ENCODE results near the gene ONECUT2.
"Not testable (repeated sequence)": the region's sequence is repeated elsewhere in the genome, so short reads cannot be mapped to it uniquely, and the experiment has no call there.

The ONECUT2 gene

GRCh38 chr18:57434536-57435494, at the start of gene ONECUT2:
TSS of gene ONECUT2 (plus strand) at chr18:57435374. CDS start at chr18:57435717, 343 bp downstream.
- H3K27ac Mint-ChIP-seq, result no peak within 1 kb of the TSS

DNA sequence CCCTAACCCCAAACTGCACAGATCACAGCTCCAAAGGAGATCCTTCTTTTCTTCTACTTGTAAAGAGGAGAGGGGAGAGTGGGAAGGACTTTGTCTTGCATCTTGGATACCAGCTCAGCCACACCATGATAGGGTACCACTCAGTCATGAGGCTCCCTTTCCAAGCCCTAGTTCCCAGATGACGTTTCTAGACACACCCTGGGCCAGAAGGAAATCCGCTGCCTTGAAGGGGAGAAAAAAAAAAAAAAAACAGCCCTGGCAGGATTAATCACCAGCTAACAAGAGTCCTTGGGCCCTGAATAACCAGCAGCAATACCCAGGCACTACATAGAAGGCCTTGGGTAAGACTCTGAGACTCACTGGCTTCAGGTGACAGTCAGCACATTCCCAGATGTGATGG, 45.9 kb upstream of the ONECUT2 start:
- Mint-ChIP-seq H3K27me3 (peaks cover 7% of the 10 kb centered on the region), H3K27ac (no peak overlapping the region), H3K36me3 (no peaks in the 10 kb centered on the region), H3K4me1 (no peaks in the 10 kb centered on the region), H3K9me3 (peaks cover 11% of the 10 kb centered on the region), H3K4me3 (no peak overlapping the region)

More at GRCh38 chr18:57434536-57435494, at the start of gene ONECUT2:
- Mint-ChIP-seq H3K4me3 (peak within 1 kb of the TSS; percentile 64), H3K36me3 (peaks cover 5% of the 10 kb centered on the region), H3K9me3 (peaks cover 8% of the 10 kb centered on the region), H3K27me3 (peaks cover 69% of the 10 kb centered on the region), H3K4me1 (peaks cover 47% of the 10 kb centered on the region)

DNA sequence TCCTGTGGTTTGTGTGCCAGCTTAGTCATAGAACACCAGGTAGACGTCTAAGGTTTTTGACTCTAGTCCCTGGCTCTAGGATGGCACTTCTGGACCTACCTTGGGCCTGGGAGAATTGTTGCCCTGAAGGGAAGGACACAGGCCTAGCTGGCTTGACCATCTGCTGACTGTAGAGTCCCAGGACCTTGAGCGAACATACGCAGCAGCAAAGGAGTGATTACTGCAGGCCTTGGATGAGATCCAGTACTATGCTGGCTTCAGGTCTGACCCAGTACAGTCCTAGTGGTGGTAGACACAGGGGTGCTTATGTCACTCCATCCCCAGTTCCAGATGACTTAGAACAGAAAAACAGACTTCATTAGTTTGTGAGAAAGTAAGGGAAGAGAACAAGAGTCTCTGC, 45.1 kb upstream of the ONECUT2 start:
- Mint-ChIP-seq H3K27ac (no peak overlapping the region), H3K27me3 (peaks cover 7% of the 10 kb centered on the region), H3K4me3 (no peak overlapping the region), H3K36me3 (no peaks in the 10 kb centered on the region), H3K4me1 (no peaks in the 10 kb centered on the region), H3K9me3 (peaks cover 11% of the 10 kb centered on the region)

GRCh38 chr18:57394749-57395148, 40.4 kb upstream of the ONECUT2 start:
- H3K27ac Mint-ChIP-seq, H3K4me1 Mint-ChIP-seq, H3K4me3 Mint-ChIP-seq, H3K27me3 Mint-ChIP-seq, H3K36me3 Mint-ChIP-seq: not testable (repeated sequence)
- peaks cover 19% of the 10 kb centered on the region for H3K9me3 Mint-ChIP-seq

DNA sequence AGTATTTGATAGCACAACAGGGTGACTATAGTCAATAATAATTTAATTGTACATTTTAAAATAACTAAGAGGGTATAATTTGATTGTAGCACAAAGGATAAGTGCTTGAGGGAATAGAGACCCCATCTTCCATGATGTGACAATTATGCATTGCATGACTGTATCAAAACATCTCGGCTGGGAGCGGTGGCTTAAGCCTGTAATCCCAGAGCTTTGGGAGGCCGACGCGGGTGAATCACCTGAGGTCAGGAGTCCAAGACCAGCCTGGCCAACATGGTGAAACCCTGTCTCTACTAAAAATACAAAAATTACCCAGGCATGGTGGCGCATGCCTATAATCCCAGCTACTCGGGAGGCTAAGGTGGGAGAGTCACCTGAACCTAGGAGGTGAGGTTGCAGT, 38.3 kb upstream of the ONECUT2 start:
- peaks cover 13% of the 10 kb centered on the region for H3K9me3 Mint-ChIP-seq
- H3K4me1 Mint-ChIP-seq, H3K36me3 Mint-ChIP-seq, H3K4me3 Mint-ChIP-seq, H3K27ac Mint-ChIP-seq, H3K27me3 Mint-ChIP-seq: not testable (repeated sequence)

DNA sequence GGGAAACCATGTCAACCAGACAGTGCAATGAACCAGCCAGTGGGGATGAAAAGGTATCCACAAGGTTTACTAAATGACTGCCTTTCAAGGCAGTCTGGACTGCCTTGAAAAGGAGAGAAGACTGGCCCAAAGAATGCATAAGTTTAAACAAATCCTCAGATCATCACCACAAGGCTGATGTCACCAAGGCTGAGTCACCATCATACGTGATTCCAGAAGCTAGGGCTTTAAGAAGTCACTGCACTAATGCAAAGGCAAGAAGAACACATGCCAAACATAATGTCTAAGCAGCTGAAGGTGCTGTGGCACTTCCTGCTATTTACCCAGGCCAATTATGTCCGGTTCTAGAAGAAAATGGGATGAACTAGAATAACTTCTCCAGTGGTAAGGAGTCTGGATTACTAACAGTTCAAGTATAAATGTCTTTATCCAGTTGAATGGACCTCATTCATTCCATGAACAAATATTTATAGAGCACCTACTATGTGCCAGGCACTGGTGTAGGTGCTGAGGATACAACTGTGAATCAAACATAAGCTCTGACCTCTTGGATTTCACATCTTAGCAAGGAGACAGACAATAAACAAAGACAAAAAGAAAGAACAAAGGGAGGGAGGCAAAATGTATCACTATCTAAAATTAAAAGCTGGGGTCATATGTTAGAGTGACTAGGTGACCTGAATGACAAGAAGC, 37.6 kb upstream of the ONECUT2 start:
- H3K36me3 Mint-ChIP-seq, result no peaks in the 10 kb centered on the region
- no peak overlapping the region for H3K27ac Mint-ChIP-seq
- no peaks in the 10 kb centered on the region for H3K4me1 Mint-ChIP-seq
- peaks cover 13% of the 10 kb centered on the region for H3K9me3 Mint-ChIP-seq
- H3K4me3 Mint-ChIP-seq, result no peak overlapping the region
- H3K27me3 Mint-ChIP-seq, result peaks cover 8% of the 10 kb centered on the region

DNA sequence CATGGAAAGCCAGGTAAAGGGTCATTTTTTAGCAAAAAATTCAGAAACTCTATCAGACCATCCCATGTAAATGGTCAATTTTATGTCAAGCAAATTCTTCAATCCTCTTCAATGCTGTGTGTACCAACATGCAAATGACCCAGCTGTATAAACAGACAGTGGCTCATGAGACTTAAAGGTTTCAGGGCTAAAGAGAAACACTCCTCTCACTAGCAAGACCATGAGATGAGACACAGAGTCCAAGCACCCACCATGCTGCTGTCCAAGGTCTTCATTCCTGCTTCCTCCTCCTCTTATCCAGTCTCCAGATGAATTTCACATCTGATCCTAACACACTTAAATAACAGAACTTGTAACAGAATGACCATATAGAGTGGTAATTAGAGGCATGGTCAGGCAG, 30.8 kb upstream of the ONECUT2 start:
- no peak overlapping the region for H3K4me3 Mint-ChIP-seq
- peaks cover 23% of the 10 kb centered on the region for H3K27me3 Mint-ChIP-seq
- peaks cover 8% of the 10 kb centered on the region for H3K9me3 Mint-ChIP-seq
- no peak overlapping the region for H3K27ac Mint-ChIP-seq
- H3K36me3 Mint-ChIP-seq, result no peaks in the 10 kb centered on the region
- H3K4me1 Mint-ChIP-seq, result no peaks in the 10 kb centered on the region

DNA sequence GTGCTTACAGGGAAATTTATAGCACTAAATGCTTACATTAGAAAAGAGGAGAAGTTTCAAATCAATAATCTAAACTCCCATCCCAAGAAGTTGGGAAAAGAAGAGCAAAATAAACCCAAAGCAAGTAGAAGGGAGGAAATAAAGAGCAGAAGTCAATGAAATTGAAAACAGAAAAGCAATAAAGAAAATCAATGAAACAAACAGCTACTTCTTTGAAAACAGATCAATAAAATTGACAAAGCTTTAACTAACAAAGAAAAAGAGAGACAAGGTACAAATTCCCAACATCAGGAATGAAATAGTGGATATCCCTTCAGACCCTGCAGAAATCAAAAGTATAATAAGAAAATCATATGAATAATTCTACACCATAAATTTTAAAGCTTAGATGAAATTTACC, 25.5 kb upstream of the ONECUT2 start:
- Mint-ChIP-seq H3K27me3 (peaks cover 23% of the 10 kb centered on the region), H3K9me3 (peaks cover 11% of the 10 kb centered on the region), H3K4me1 (no peaks in the 10 kb centered on the region), H3K27ac (no peak overlapping the region), H3K4me3 (no peak overlapping the region), H3K36me3 (peaks cover 2% of the 10 kb centered on the region)

- Mint-ChIP-seq H3K9me3 (peaks cover 16% of the 10 kb centered on the region), H3K27me3 (peaks cover 23% of the 10 kb centered on the region), H3K27ac (no peak overlapping the region), H3K36me3 (peaks cover 2% of the 10 kb centered on the region), H3K4me3 (no peak overlapping the region), H3K4me1 (no peaks in the 10 kb centered on the region)
These were observed 24.4 kb upstream of the ONECUT2 start for GRCh38 chr18:57410749-57411148.

- H3K4me1 Mint-ChIP-seq, result no peaks in the 10 kb centered on the region
- no peak overlapping the region for H3K27ac Mint-ChIP-seq
- H3K27me3 Mint-ChIP-seq, result peaks cover 25% of the 10 kb centered on the region
- no peak overlapping the region for H3K4me3 Mint-ChIP-seq
- peaks cover 11% of the 10 kb centered on the region for H3K9me3 Mint-ChIP-seq
- H3K36me3 Mint-ChIP-seq, result no peaks in the 10 kb centered on the region
These were observed 18.6 kb upstream of the ONECUT2 start for GRCh38 chr18:57416542-57416941.

DNA sequence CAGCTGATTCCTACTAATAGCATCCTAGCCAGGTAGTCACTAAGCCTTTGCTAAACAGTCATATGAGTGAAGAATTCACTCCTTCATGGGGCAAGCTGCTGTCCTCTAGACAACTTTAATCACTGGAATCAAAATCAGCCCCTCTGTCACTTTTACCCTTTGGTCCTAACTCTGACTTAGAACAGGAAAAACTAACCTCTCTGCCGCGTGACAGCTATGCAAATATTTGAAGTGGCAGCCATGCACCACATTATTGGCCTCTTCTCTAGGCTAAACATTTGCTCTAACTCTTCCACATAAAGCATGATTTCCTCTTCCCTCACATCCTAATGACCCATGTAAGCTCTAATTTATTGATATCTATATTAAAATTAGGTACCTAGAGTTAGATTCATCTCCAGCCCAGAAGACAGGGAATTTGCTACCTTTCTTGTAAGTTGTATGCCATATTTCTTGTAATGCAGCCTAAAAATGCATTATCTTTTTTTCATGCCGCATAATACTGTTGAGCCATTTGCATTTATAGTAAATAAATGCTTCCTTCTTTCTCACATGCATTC, 12.8 kb upstream of the ONECUT2 start:
- H3K36me3 Mint-ChIP-seq, result peaks cover 3% of the 10 kb centered on the region
- H3K4me1 Mint-ChIP-seq, result no peaks in the 10 kb centered on the region
- H3K9me3 Mint-ChIP-seq, result peaks cover 14% of the 10 kb centered on the region
- no peak overlapping the region for H3K27ac Mint-ChIP-seq
- H3K27me3 Mint-ChIP-seq, result peaks cover 39% of the 10 kb centered on the region
- H3K4me3 Mint-ChIP-seq, result no peak overlapping the region

GRCh38 chr18:57423821-57424220, 11.4 kb upstream of the ONECUT2 start:
- Mint-ChIP-seq H3K4me3 (no peak overlapping the region), H3K36me3 (peaks cover 3% of the 10 kb centered on the region), H3K27ac (no peak overlapping the region), H3K9me3 (peaks cover 14% of the 10 kb centered on the region), H3K27me3 (peaks cover 39% of the 10 kb centered on the region), H3K4me1 (peaks cover under 1% of the 10 kb centered on the region)

- Mint-ChIP-seq H3K4me1 (peaks cover 13% of the 10 kb centered on the region), H3K9me3 (peaks cover 14% of the 10 kb centered on the region), H3K27me3 (peaks cover 47% of the 10 kb centered on the region), H3K27ac (no peak overlapping the region), H3K36me3 (peaks cover 9% of the 10 kb centered on the region), H3K4me3 (no peak overlapping the region)
These were observed 10.1 kb upstream of the ONECUT2 start for GRCh38 chr18:57425096-57425495.

DNA sequence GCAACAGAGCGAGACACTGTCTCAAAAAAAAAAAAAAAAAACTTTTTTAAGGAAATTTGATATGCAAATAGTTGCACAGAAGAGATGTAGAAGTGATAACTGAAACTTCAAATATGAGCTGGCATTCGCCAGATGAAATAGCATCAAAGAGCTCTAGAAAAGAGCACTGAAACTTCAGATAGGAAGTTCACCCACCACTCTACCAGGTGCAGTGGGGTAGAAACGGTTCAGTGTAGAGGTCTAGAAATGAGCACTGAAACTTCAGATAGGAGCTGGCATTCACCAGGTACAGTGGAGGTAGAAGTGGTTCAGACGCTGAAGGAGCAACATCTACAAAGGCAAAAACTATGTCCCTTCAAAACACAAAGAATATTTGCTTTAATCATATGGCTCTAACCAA, 9.0 kb upstream of the ONECUT2 start:
- Mint-ChIP-seq H3K9me3 (peaks cover 11% of the 10 kb centered on the region), H3K4me3 (no peak overlapping the region), H3K27me3 (peaks cover 51% of the 10 kb centered on the region), H3K36me3 (peaks cover 11% of the 10 kb centered on the region), H3K4me1 (peaks cover 13% of the 10 kb centered on the region), H3K27ac (no peak overlapping the region)

- H3K36me3 Mint-ChIP-seq, result peaks cover 14% of the 10 kb centered on the region
- H3K4me3 Mint-ChIP-seq, result peak overlapping the region; percentile 33
- H3K9me3 Mint-ChIP-seq, result peaks cover 11% of the 10 kb centered on the region
- H3K27ac Mint-ChIP-seq, result peak overlapping the region; percentile 65
- peaks cover 49% of the 10 kb centered on the region for H3K27me3 Mint-ChIP-seq
- H3K4me1 Mint-ChIP-seq, result peaks cover 13% of the 10 kb centered on the region
These were observed 7.6 kb upstream of the ONECUT2 start for GRCh38 chr18:57427429-57428201.

Measured in activated naive CD4-positive, alpha-beta T cell treated with anti-CD3 and anti-CD28 coated beads, Interleukin-2, amount 50 U/mL, for 24 hours (primary cell).